ENCODE results near the gene APEH. TPM values are rescaled to one million over a fixed set of nuclear protein-coding genes. Genes with fewer than 3 reads are reported as not detected.

The APEH gene
- total and polyA plus RNA-seq, 4 experiments from 2014 or later: 100 to 140 (median 133) TPM

- Histone ChIP-seq H3K4me3 (ENCODE audit: low read length in 2 of 2) (no peak overlapping the region), H3K4me1 (ENCODE audit: insufficient read depth, low read length) (peaks cover 34% of the 10 kb centered on the region), H3K27ac (ENCODE audit: low read depth, low read length) (no peak overlapping the region), H3K36me3 (ENCODE audit: insufficient read depth, low read length) (peaks cover 15% of the 10 kb centered on the region), H3K27me3 (ENCODE audit: insufficient read depth, low read length) (no peaks in the 10 kb centered on the region), H3K9me3 (ENCODE audit: control insufficient read depth in 1 of 2, low read length in 2 of 2) (no peaks in the 10 kb centered on the region)
- POLR2A ChIA-PET (ENCODE audit: partially characterized antibody): interaction anchor here (0.5 to 3.0 kb wide), 2 partner anchors 83 to 506 kb away, joined by 4 to 24 read pairs; partner anchors contain the start of gene INKA1
- Mint-ChIP-seq H3K4me3 (peak overlapping the region in 3 of 8 donors; percentile 29 to 97 (median 52)), H3K9me3 (peaks cover 0 to 2% (median 0%) of the 10 kb centered on the region in 8 donors), H3K4me1 (peaks cover 15 to 53% (median 29%) of the 10 kb centered on the region in 4 donors), H3K27ac (peak overlapping the region; percentile 37 to 99 (median 74)), H3K36me3 (peaks cover 0 to 44% of the 10 kb centered on the region in 2 donors), H3K27me3 (peaks cover 0 to 2% of the 10 kb centered on the region in 2 donors)
- intact Hi-C loops (cut with micrococcal nuclease): no loop called here
- CTCF ChIA-PET (ENCODE audit: partially characterized antibody): interaction anchor here (1.7 kb wide), 1 partner anchor 118 kb away, joined by 5 read pairs; no protein-coding TSS in a partner anchor
- no peak for DNase-seq
Observed at GRCh38 chr3:49720855-49721595, 46.9 kb downstream of the APEH start.

GRCh38 chr3:49721596-49721895 lies 47.4 kb downstream of the APEH start:
- Histone ChIP-seq H3K4me1 (ENCODE audit: insufficient read depth, low read length) (peaks cover 34% of the 10 kb centered on the region), H3K9me3 (ENCODE audit: control insufficient read depth in 1 of 2, low read length in 2 of 2) (no peaks in the 10 kb centered on the region), H3K27ac (ENCODE audit: low read depth, low read length) (no peak overlapping the region), H3K27me3 (ENCODE audit: insufficient read depth, low read length) (no peaks in the 10 kb centered on the region), H3K36me3 (ENCODE audit: insufficient read depth, low read length) (peaks cover 15% of the 10 kb centered on the region), H3K4me3 (ENCODE audit: low read length in 2 of 2) (no peak overlapping the region)
- H3K9me3 Mint-ChIP-seq: peaks cover 0 to 2% (median 0%) of the 10 kb centered on the region in 8 donors
- H3K27ac Mint-ChIP-seq: peak overlapping the region in 4 of 7 donors; percentile 29 to 99 (median 60)
- H3K4me1 Mint-ChIP-seq: peaks cover 15 to 53% (median 29%) of the 10 kb centered on the region in 4 donors
- peaks cover 0 to 2% of the 10 kb centered on the region in 2 donors for H3K27me3 Mint-ChIP-seq
- H3K36me3 Mint-ChIP-seq: peaks cover 0 to 44% of the 10 kb centered on the region in 2 donors
- ChIA-PET CTCF (ENCODE audit: partially characterized antibody) (interaction anchor here (1.7 to 3.1 kb wide), 2 partner anchors 118 to 181 kb away, joined by 5 to 12 read pairs; no protein-coding TSS in a partner anchor), POLR2A (ENCODE audit: partially characterized antibody) (no interaction called here)
- peak overlapping the region in 2 of 8 donors; percentile 21 to 52 for H3K4me3 Mint-ChIP-seq
- intact Hi-C loops (cut with micrococcal nuclease): no loop called here
- DNase-seq: no peak

- POLR2A ChIA-PET (ENCODE audit: partially characterized antibody): interaction anchor here (1.5 kb wide), 1 partner anchor 81 kb away, joined by 6 read pairs; the partner anchor contains the start of gene INKA1
- H3K4me3 ChIP-seq (ENCODE audit: low read length in 2 of 2): no peak overlapping the region
- Mint-ChIP-seq H3K36me3 (peaks cover 0 to 45% of the 10 kb centered on the region in 2 donors), H3K27ac (peak overlapping the region; percentile 29 to 99 (median 99)), H3K4me3 (peak overlapping the region; percentile 15 to 98 (median 96)), H3K9me3 (peaks cover 0 to 2% (median 0%) of the 10 kb centered on the region in 8 donors), H3K27me3 (peaks cover 0 to 2% of the 10 kb centered on the region in 2 donors), H3K4me1 (peaks cover 15 to 53% (median 29%) of the 10 kb centered on the region in 4 donors)
- H3K36me3 ChIP-seq (ENCODE audit: insufficient read depth, low read length): peaks cover 15% of the 10 kb centered on the region
- DNase-seq: no peak
- H3K9me3 ChIP-seq (ENCODE audit: control insufficient read depth in 1 of 2, low read length in 2 of 2): no peaks in the 10 kb centered on the region
- peak overlapping the region; percentile 99 for H3K27ac ChIP-seq (ENCODE audit: low read depth, low read length)
- H3K4me1 ChIP-seq (ENCODE audit: insufficient read depth, low read length): peaks cover 34% of the 10 kb centered on the region
- intact Hi-C loops (cut with micrococcal nuclease): no loop called here
- no peaks in the 10 kb centered on the region for H3K27me3 ChIP-seq (ENCODE audit: insufficient read depth, low read length)
- CTCF ChIA-PET (ENCODE audit: partially characterized antibody): interaction anchor here (3.1 kb wide), 1 partner anchor 182 kb away, joined by 12 read pairs; no protein-coding TSS in a partner anchor
Observed at GRCh38 chr3:49721896-49722781, 48.0 kb downstream of the APEH start.

GRCh38 chr3:49722896-49723295 lies 48.7 kb downstream of the APEH start:
- H3K36me3 Mint-ChIP-seq: peaks cover 0 to 52% of the 10 kb centered on the region in 2 donors
- H3K36me3 ChIP-seq (ENCODE audit: insufficient read depth, low read length): peaks cover 20% of the 10 kb centered on the region
- H3K4me1 ChIP-seq (ENCODE audit: insufficient read depth, low read length): peaks cover 34% of the 10 kb centered on the region
- intact Hi-C loops (cut with micrococcal nuclease): loop anchor here (1.0 kb wide), 1 partner anchor 49 kb away; the partner anchor contains the start of gene APEH
- H3K9me3 Mint-ChIP-seq: peaks cover 0 to 2% (median 0%) of the 10 kb centered on the region in 8 donors
- peak overlapping the region; percentile 93 to 98 (median 96) for H3K4me3 Mint-ChIP-seq
- peak overlapping the region; percentile 99 for H3K27ac ChIP-seq (ENCODE audit: low read depth, low read length)
- ChIA-PET CTCF (ENCODE audit: partially characterized antibody) (interaction anchor here (3.1 kb wide), 1 partner anchor 183 kb away, joined by 12 read pairs; no protein-coding TSS in a partner anchor), POLR2A (ENCODE audit: partially characterized antibody) (interaction anchor here (1.0 to 1.6 kb wide), 3 partner anchors 10 to 86 kb away, joined by 3 to 6 read pairs (median 4); partner anchors contain the start of gene INKA1)
- H3K9me3 ChIP-seq (ENCODE audit: control insufficient read depth in 1 of 2, low read length in 2 of 2): no peaks in the 10 kb centered on the region
- peak overlapping the region; percentile 85 to 89 for H3K4me3 ChIP-seq (ENCODE audit: low read length in 2 of 2)
- H3K4me1 Mint-ChIP-seq: peaks cover 15 to 53% (median 29%) of the 10 kb centered on the region in 4 donors
- peak overlapping the region; percentile 98 to 99 (median 99) for H3K27ac Mint-ChIP-seq
- no peaks in the 10 kb centered on the region for H3K27me3 ChIP-seq (ENCODE audit: insufficient read depth, low read length)
- DNase-seq: no peak
- H3K27me3 Mint-ChIP-seq: peaks cover 0 to 2% of the 10 kb centered on the region in 2 donors

- Mint-ChIP-seq H3K4me3 (peak overlapping the region; percentile 93 to 98 (median 96)), H3K36me3 (peaks cover 0 to 55% of the 10 kb centered on the region in 2 donors), H3K27ac (peak overlapping the region; percentile 98 to 99 (median 99)), H3K4me1 (peaks cover 15 to 53% (median 29%) of the 10 kb centered on the region in 4 donors), H3K9me3 (peaks cover 0 to 2% (median 0%) of the 10 kb centered on the region in 8 donors), H3K27me3 (peaks cover 0 to 2% of the 10 kb centered on the region in 2 donors)
- POLR2A ChIA-PET (ENCODE audit: partially characterized antibody): interaction anchor here (0.9 to 1.6 kb wide), 6 partner anchors 10 to 184 kb away, joined by 3 to 7 read pairs (median 4); partner anchors contain the start of genes INKA1 and IP6K1
- DNase-seq: peak; percentile 58 to 77 (median 64)
- intact Hi-C loops (cut with micrococcal nuclease): loop anchor here (1.0 kb wide), 1 partner anchor 49 kb away; the partner anchor contains the start of gene APEH
- peak overlapping the region; percentile 85 to 89 for H3K4me3 ChIP-seq (ENCODE audit: low read length in 2 of 2)
- H3K27me3 ChIP-seq (ENCODE audit: insufficient read depth, low read length): no peaks in the 10 kb centered on the region
- H3K4me1 ChIP-seq (ENCODE audit: insufficient read depth, low read length): peaks cover 32% of the 10 kb centered on the region
- CTCF ChIA-PET (ENCODE audit: partially characterized antibody): interaction anchor here (3.1 kb wide), 1 partner anchor 183 kb away, joined by 12 read pairs; no protein-coding TSS in a partner anchor
- peak overlapping the region; percentile 99 for H3K27ac ChIP-seq (ENCODE audit: low read depth, low read length)
- peaks cover 23% of the 10 kb centered on the region for H3K36me3 ChIP-seq (ENCODE audit: insufficient read depth, low read length)
- no peaks in the 10 kb centered on the region for H3K9me3 ChIP-seq (ENCODE audit: control insufficient read depth in 1 of 2, low read length in 2 of 2)
Observed at GRCh38 chr3:49723296-49723627, 49.1 kb downstream of the APEH start.

GRCh38 chr3:49723628-49724551 lies 49.7 kb downstream of the APEH start, which contains the start of gene GMPPB:
TSS of gene GMPPB (minus strand) at chr3:49723951. CDS start at chr3:49723726, 225 bp downstream.
- intact Hi-C loops (cut with micrococcal nuclease): loop anchor here (1.0 kb wide), 2 partner anchors 50 to 62 kb away; partner anchors contain the start of genes APEH and IP6K1
- Mint-ChIP-seq H3K36me3 (peaks cover 0 to 59% of the 10 kb centered on the region in 2 donors), H3K4me1 (peaks cover 13 to 48% (median 24%) of the 10 kb centered on the region in 4 donors), H3K4me3 (peak within 1 kb of the TSS; percentile 93 to 98 (median 96)), H3K27me3 (peaks cover 0 to 2% of the 10 kb centered on the region in 2 donors), H3K27ac (peak within 1 kb of the TSS; percentile 98 to 99 (median 99)), H3K9me3 (peaks cover 0 to 2% (median 0%) of the 10 kb centered on the region in 8 donors)
- H3K9me3 ChIP-seq (ENCODE audit: control insufficient read depth in 1 of 2, low read length in 2 of 2): no peaks in the 10 kb centered on the region
- H3K27me3 ChIP-seq (ENCODE audit: insufficient read depth, low read length): no peaks in the 10 kb centered on the region
- CTCF ChIA-PET (ENCODE audit: partially characterized antibody): interaction anchor here (3.1 kb wide), 1 partner anchor 184 kb away, joined by 12 read pairs; no protein-coding TSS in a partner anchor
- POLR2A ChIA-PET (ENCODE audit: partially characterized antibody): interaction anchor here (0.9 to 1.6 kb wide), 6 partner anchors 11 to 184 kb away, joined by 3 to 7 read pairs (median 4); partner anchors contain the start of genes INKA1 and IP6K1
- H3K27ac ChIP-seq (ENCODE audit: low read depth, low read length): peak within 1 kb of the TSS; percentile 99
- DNase-seq: peak; percentile 88 to 92 (median 92)
- peaks cover 23% of the 10 kb centered on the region for H3K36me3 ChIP-seq (ENCODE audit: insufficient read depth, low read length)
- H3K4me3 ChIP-seq (ENCODE audit: low read length in 2 of 2): peak within 1 kb of the TSS; percentile 85 to 89
- H3K4me1 ChIP-seq (ENCODE audit: insufficient read depth, low read length): peaks cover 26% of the 10 kb centered on the region

Measured in CD4-positive, alpha-beta memory T cell (primary cell).